OCI-LY7 (cell line): ENCODE measurements around the gene KCNJ5. TPM values are rescaled to one million over a fixed set of nuclear protein-coding genes. Genes with fewer than 3 reads are reported as not detected.

Experiments used
- BruUV-seq: library from RNA; stranded (reverse); fragments of 400-500 nt; replicated peaks from 2 replicates; lab custom pipeline; 2021; lab: Mats Ljungman, UMichigan
- CTCF ChIA-PET: fragments of 300-600 bp; sonication (Branson Sonifier 250); formaldehyde crosslinking; loops from one replicate; lab custom pipeline; 2022; ENCODE audit warnings: antibody characterized with exemption; ENCODE audit not compliant: unreplicated experiment; lab: Charles Lee
- POLR2A ChIA-PET: fragments of 300-600 bp; sonication (Branson Sonifier 250); formaldehyde crosslinking; loops from one replicate; lab custom pipeline; 2022; ENCODE audit warnings: antibody characterized with exemption; lab: Charles Lee
- DNase-seq: peaks from one replicate; pipeline ENCODE4 v3.0.0-alpha.2; 2015; ENCODE audit warnings: low spot score
- H2AFZ ChIP-seq: fragments of 200-600 bp; sonication (generic), shearing (Covaris generic); 2 replicates; pipeline ENCODE4 v1.6.1; 2014; ENCODE audit warnings: mild to moderate bottlenecking, antibody characterized with exemption, low read length, moderate library complexity
- H3K27ac ChIP-seq: fragments of 200-600 bp; sonication (generic); 2 replicates; pipeline ENCODE4 v1.5.1; 2014; ENCODE audit warnings: mixed run types, low read depth, mild to moderate bottlenecking, moderate library complexity, low read length, inconsistent platforms; ENCODE audit not compliant: poor library complexity, severe bottlenecking
- H3K36me3 ChIP-seq: fragments of 200-600 bp; sonication (generic); 2 replicates; pipeline ENCODE4 v1.6.1; 2014; ENCODE audit warnings: mild to moderate bottlenecking, antibody characterized with exemption, low read length, moderate library complexity, mixed read lengths; ENCODE audit not compliant: insufficient read depth
- H3K4me1 ChIP-seq: fragments of 200-600 bp; sonication (generic); 2 replicates; pipeline ENCODE4 v1.5.1; 2014; ENCODE audit warnings: mild to moderate bottlenecking, low read length; ENCODE audit not compliant: insufficient read depth, poor library complexity, severe bottlenecking
- H3K4me2 ChIP-seq: fragments of 200-600 bp; sonication (generic); 2 replicates; pipeline ENCODE4 v1.6.1; 2014; ENCODE audit warnings: mild to moderate bottlenecking, low read length
- H3K4me3 ChIP-seq: fragments of 200-600 bp; sonication (generic); 2 replicates; pipeline ENCODE4 v1.5.1; 2014; ENCODE audit warnings: mild to moderate bottlenecking, low read depth, low read length; ENCODE audit not compliant: poor library complexity, severe bottlenecking
- H3K79me2 ChIP-seq: fragments of 200-600 bp; sonication (generic); 2 replicates; pipeline ENCODE4 v1.6.1; 2016; ENCODE audit warnings: low read depth, mild to moderate bottlenecking, low read length, moderate library complexity, mixed read lengths; ENCODE audit not compliant: insufficient read depth
- H3K9me2 ChIP-seq: fragments of 200-600 bp; sonication (generic); 2 replicates; pipeline ENCODE4 v1.6.1; 2016; ENCODE audit warnings: mild to moderate bottlenecking, low read length, mixed read lengths; ENCODE audit not compliant: insufficient read depth
- H3K9me3 ChIP-seq: fragments of 200-600 bp; sonication (generic); 2 replicates; pipeline ENCODE4 v1.6.1; 2014; ENCODE audit warnings: mild to moderate bottlenecking, mixed run types, low read length, mixed read lengths
- H4K20me1 ChIP-seq: fragments of 200-600 bp; sonication (generic); 2 replicates; pipeline ENCODE4 v1.6.1; 2014; ENCODE audit warnings: mild to moderate bottlenecking, antibody characterized with exemption, low read length, moderate library complexity, mixed read lengths; ENCODE audit not compliant: insufficient read depth
- CTCF ChIP-seq: fragments of 200-600 bp; sonication (generic); conservative IDR thresholded peaks from 2 replicates; pipeline ENCODE4 v1.5.1; 2014; ENCODE audit warnings: mild to moderate bottlenecking, antibody characterized with exemption, low read length, moderate library complexity, mixed read lengths
- EZH2phosphoT487 ChIP-seq: fragments of 200-600 bp; sonication (generic); IDR thresholded peaks from 2 replicates; pipeline ENCODE4 v1.6.1; 2018; ENCODE audit warnings: low read depth, borderline replicate concordance, mild to moderate bottlenecking, mixed run types, antibody characterized with exemption, low read length, moderate library complexity, mixed read lengths
- intact Hi-C: fragments of 100-400 bp; cut with micrococcal nuclease; formaldehyde crosslinking; loops from one replicate; pipeline ENCODE4 v1.10.0; 2022; ENCODE audit not compliant: unreplicated experiment
- total RNA-seq, 2 experiments: library from RNA; depleted of rRNA in 1 of 2; stranded (reverse); fragments of >200 nt in 1 of 2; shearing (Covaris generic) in 1 of 2; gene quantifications; 2 replicates each; pipeline ENCODE4 v1.2.3, GENCODE V29; 2014 to 2022

The KCNJ5 gene
- total RNA-seq, 2 experiments from 2014 or later: not detected

GRCh38 chr11:128909438-128910125, 18.4 kb downstream of the KCNJ5 start:
- Histone ChIP-seq H2AFZ (no peak overlapping the region), H3K9me2 (no peaks in the 10 kb centered on the region), H3K27ac (no peak overlapping the region), H3K4me2 (no peak overlapping the region), H3K79me2 (no peaks in the 10 kb centered on the region), H4K20me1 (no peaks in the 10 kb centered on the region), H3K36me3 (no peaks in the 10 kb centered on the region), H3K4me1 (no peaks in the 10 kb centered on the region), H3K9me3 (no peaks in the 10 kb centered on the region), H3K4me3 (no peak overlapping the region)
- DNase-seq: no peak
- TF ChIP-seq CTCF (no peak), EZH2phosphoT487 (no peak)
- CTCF ChIA-PET: interaction anchor here (0.8 kb wide), 1 partner anchor 18 kb away, joined by 3 read pairs; no protein-coding TSS in a partner anchor
- no TSS peak for BruUV-seq
- intact Hi-C loops: no loop called here
- POLR2A ChIA-PET: interaction anchor here (1.0 kb wide), 1 partner anchor 44 kb away, joined by 3 read pairs; no protein-coding TSS in a partner anchor

GRCh38 chr11:128910576-128910975, 19.4 kb downstream of the KCNJ5 start:
- Histone ChIP-seq H4K20me1 (no peaks in the 10 kb centered on the region), H3K27ac (no peak overlapping the region), H3K79me2 (no peaks in the 10 kb centered on the region), H3K36me3 (no peaks in the 10 kb centered on the region), H3K9me3 (no peaks in the 10 kb centered on the region), H2AFZ (no peak overlapping the region), H3K9me2 (no peaks in the 10 kb centered on the region), H3K4me1 (no peaks in the 10 kb centered on the region), H3K4me2 (no peak overlapping the region), H3K4me3 (no peak overlapping the region)
- BruUV-seq: no TSS peak
- ChIA-PET POLR2A (no interaction called here), CTCF (interaction anchor here (0.6 kb wide), 1 partner anchor 47 kb away, joined by 3 read pairs; no protein-coding TSS in a partner anchor)
- intact Hi-C loops: no loop called here
- TF ChIP-seq CTCF (no peak), EZH2phosphoT487 (no peak)
- no peak for DNase-seq

- ChIA-PET CTCF (interaction anchor here (0.6 kb wide), 1 partner anchor 46 kb away, joined by 3 read pairs; no protein-coding TSS in a partner anchor), POLR2A (no interaction called here)
- no peaks in the 10 kb centered on the region for H3K36me3 ChIP-seq
- H3K9me2 ChIP-seq: no peaks in the 10 kb centered on the region
- H3K9me3 ChIP-seq: no peaks in the 10 kb centered on the region
- intact Hi-C loops: no loop called here
- no peaks in the 10 kb centered on the region for H3K79me2 ChIP-seq
- no peaks in the 10 kb centered on the region for H3K4me1 ChIP-seq
- H3K4me3 ChIP-seq: no peak overlapping the region
- TF ChIP-seq CTCF: no peak
- no peak for TF ChIP-seq EZH2phosphoT487
- H4K20me1 ChIP-seq: no peaks in the 10 kb centered on the region
- H2AFZ ChIP-seq: no peak overlapping the region
- no peak overlapping the region for H3K27ac ChIP-seq
- no TSS peak for BruUV-seq
- no peak for DNase-seq
- no peak overlapping the region for H3K4me2 ChIP-seq
These were observed 20.1 kb downstream of the KCNJ5 start for GRCh38 chr11:128911239-128911638.
